Stimulated activated CD4-positive, alpha-beta T cell treated with anti-CD3 and anti-CD28 coated beads, Interleukin-4, amount 100 ng/mL, for 1 hour (primary cell): ENCODE measurements around the gene UBQLN2.
"Not testable (repeated sequence)": the region's sequence is repeated elsewhere in the genome, so short reads cannot be mapped to it uniquely, and the experiment has no call there.

Source experiments
- DNase-seq: peaks from one replicate; pipeline ENCODE4 v3.0.0-alpha.2; 2020

Gene UBQLN2

DNA sequence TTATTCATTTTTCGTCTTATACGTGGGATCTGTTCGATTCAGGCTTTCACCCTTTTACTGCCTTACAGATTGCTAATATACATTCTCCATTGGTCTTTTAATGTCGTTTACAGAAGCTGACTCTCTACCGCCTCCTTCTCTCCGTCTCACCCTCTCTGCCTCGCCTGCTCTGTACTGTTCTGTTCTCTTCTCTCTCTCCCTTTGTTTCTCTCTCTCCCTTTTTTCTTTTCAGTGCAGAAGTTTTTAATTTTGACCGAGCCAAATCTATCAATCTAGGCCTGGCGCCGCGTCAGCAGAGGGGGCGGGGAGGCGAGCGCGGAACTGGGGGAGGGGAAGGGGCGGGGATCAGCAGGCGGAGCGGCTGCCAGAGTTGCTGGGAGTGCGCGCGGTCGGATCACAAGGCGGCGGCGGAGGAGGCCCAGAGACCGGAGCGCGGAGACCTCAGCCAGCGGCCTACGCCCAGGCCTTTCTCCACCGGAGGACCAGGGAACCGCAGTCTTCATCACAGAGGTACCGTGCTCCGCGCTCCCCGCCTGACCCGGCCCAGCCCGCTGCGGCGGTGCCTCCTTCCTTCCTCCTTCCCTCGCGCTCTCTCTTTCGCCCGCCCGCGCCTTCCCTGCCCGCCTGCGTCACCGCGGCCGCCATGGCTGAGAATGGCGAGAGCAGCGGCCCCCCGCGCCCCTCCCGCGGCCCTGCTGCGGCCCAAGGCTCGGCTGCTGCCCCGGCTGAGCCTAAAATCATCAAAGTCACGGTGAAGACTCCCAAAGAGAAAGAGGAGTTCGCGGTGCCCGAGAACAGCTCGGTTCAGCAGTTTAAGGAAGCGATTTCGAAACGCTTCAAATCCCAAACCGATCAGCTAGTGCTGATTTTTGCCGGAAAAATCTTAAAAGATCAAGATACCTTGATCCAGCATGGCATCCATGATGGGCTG, at the start of gene UBQLN2:
Gene UBQLN2 (plus strand): TSS at position 397 of the 931 bp plus-strand sequence. CDS start 247 bp downstream, at position 644.
- peak; percentile 80 for DNase-seq

DNA sequence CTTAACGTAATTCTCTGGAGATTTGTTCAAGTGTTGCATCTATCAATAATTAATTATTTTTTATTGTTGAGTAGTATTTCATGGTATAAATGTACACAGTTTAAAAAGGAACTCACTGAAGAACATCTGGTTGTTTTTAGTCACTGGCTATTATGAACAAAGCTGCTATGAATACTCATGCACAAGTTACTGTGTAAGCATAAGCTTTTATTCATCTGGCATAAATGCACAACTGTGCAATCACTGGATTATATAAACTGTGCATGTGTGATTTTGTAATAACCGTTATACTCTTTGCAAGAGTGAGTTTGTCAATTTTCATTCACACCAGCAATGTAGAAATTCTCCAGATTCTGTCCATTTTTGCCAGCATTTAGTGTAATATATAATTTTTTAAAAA, 43.8 kb upstream of the UBQLN2 start:
- no peak for DNase-seq

DNA sequence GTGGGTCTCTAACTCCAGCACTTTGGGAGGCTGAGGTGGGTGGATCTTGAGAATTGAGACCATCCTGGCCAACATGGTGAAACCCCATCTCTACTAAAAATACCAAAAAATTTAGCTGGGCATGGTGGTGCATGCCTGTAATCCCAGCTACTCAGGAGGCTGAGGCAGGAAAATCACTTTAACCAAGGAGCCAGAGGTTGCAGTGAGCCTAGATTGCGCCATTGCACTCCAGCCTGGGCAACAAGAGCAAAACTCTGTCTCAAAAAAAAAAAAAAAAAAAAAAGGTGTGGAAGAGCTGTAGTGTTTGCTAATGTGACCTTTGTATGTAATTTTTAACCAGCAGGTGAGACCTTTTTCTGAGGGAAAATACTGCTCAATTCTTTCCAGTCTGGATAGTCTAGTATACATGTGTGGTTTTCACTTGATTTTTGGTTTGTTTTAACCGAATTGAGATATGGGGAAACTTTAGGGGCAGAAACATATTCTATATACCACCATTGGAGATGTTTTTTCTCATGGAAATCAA, 33.9 kb upstream of the UBQLN2 start:
- DNase-seq = not testable (repeated sequence)

DNA sequence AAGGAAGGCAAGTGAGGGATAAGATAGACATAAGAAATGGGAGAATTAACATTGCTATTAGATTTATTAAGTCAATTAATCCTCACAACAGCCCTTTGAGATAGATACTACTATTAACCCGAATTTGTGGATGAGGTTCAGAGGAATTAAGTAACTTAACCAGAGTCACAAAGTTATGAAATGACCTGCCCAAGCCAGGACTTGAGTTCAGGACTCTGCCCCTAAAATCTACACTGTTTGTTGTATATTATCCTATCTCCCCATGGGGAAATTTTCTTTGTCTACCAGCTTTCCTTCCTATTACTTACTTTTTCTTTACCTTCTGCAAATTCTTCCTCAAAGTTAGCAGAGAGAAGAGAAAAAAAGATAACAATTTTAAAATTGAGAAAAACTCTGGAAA, 33.4 kb upstream of the UBQLN2 start:
- no peak for DNase-seq

DNA sequence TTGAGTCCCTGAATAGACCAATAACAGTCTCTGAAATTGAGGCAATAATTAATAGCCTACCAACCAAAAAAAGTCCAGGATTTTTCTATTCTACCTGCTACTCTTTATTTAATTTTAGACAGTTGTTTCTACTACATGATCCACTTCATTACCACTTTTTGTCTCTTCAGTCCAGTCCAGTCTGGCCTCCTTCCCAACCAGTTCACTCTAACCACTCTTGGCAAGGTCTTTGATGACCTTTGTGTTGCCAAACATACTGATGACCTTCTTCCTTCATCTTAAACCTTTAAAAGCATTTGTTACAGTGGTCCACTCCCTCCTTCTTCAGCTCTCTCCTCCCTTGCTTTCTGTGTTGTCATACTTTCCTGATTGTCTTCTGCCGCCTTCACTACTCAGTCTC, 12.8 kb upstream of the UBQLN2 start:
- no peak for DNase-seq

DNA sequence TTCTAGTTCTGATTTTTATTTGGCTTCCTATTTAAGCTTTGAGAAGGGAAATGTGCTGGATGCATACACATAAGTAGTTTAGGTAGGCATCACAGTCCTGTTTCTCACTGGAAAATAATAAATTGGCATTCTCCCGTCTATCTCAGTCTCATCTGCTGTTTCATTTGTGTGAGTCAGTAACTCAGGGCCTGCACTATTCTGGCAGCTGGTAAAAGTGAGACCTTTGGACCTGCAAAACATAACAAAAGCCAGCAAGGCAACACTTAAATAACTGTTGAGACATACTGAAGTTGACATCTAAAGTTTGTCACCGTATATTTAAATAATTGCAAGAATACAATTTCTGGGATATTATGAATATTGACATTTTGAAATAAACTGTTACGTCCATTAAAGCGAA, 8.6 kb upstream of the UBQLN2 start:
- no peak for DNase-seq

DNA sequence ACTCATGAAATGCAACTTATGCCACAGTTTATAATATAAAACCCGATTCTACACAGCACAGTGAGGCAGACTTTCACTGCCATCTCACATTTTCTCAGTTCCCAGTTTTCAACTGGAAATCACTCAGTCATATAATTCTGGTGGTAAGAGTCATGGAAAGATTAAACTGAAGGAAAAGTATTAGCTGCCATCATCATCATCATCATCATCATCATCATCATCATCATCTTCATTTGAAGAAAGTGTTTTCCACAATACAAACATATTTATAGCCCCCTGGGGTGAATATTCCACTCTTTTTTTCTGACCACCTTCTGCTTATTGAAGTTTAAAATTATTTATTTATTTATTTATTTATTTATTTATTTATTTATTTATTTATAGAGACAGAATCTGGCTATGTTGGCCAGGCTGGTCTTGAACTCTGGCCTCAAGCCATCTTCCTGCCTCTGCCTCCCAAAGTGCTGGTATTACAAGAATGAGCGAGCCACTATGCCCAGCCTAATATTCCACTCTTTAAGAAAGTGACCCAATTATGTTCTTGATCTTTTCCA, 6.0 kb upstream of the UBQLN2 start:
- no peak for DNase-seq

DNA sequence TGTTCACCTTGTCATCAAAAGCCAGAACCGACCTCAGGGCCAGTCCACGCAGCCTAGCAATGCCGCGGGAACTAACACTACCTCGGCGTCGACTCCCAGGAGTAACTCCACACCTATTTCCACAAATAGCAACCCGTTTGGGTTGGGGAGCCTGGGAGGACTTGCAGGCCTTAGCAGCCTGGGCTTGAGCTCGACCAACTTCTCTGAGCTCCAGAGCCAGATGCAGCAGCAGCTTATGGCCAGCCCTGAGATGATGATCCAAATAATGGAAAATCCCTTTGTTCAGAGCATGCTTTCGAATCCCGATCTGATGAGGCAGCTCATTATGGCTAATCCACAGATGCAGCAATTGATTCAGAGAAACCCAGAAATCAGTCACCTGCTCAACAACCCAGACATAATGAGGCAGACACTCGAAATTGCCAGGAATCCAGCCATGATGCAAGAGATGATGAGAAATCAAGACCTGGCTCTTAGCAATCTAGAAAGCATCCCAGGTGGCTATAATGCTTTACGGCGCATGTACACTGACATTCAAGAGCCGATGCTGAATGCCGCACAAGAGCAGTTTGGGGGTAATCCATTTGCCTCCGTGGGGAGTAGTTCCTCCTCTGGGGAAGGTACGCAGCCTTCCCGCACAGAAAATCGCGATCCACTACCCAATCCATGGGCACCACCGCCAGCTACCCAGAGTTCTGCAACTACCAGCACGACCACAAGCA, 898 bp downstream of the UBQLN2 start:
- DNase-seq = peak; percentile 15

DNA sequence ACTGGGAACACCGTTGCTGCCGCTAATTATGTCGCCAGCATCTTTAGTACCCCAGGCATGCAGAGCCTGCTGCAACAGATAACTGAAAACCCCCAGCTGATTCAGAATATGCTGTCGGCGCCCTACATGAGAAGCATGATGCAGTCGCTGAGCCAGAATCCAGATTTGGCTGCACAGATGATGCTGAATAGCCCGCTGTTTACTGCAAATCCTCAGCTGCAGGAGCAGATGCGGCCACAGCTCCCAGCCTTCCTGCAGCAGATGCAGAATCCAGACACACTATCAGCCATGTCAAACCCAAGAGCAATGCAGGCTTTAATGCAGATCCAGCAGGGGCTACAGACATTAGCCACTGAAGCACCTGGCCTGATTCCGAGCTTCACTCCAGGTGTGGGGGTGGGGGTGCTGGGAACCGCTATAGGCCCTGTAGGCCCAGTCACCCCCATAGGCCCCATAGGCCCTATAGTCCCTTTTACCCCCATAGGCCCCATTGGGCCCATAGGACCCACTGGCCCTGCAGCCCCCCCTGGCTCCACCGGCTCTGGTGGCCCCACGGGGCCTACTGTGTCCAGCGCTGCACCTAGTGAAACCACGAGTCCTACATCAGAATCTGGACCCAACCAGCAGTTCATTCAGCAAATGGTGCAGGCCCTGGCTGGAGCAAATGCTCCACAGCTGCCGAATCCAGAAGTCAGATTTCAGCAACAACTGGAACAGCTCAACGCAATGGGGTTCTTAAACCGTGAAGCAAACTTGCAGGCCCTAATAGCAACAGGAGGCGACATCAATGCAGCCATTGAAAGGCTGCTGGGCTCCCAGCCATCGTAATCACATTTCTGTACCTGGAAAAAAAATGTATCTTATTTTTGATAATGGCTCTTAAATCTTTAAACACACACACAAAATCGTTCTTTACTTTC, 1.8 kb downstream of the UBQLN2 start:
- peak; percentile 5 for DNase-seq

DNA sequence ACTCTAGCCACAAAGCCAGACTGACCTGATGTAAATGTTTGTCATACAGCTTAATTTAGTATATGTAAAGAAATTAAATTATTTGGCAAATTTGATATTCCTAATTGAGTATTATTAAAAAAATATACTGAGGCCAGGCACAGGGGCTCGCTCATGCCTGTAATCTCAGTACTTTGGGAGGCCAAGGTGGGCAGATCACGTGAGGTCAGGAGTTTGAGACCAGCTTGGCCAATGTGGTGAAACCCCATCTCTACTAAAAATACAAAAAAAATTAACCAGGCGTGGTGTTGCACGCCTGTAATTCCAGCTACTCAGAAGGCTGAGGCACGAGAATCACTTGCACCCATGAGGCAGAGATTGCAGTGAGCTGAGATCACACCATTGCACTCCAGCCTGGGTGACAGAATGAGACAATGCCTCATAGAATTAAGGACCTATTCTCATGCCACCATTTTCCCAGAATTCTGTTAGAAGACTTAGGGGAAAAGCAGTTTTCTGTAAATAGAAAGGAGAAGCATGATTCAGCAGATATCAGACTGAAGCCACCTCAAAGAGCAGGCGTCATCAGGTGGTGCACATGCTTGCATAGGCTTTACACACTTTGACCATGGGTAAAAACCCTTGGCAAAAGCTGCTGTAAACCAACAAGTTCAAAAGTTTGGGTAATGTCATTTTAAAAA, 6.1 kb downstream of the UBQLN2 start:
- no peak for DNase-seq

DNA sequence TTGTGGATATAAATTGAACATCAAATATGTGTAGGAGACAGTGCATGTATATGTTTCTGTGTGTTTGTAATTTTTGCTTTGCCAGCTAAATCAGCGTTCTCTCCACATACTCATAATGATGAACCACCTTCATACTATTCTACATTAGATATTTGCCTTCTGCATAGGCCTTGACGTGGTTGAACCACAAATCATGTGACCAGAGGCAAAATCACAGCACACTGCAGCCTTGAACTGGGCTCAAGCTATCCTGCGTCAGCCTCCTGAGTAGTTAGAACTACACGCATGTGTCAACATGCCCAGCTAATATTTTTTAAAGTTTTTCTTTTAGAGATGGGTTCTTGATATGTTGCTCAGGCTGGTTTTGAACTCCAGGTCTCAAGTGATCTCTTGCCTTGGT, 9.5 kb downstream of the UBQLN2 start:
- no peak for DNase-seq

DNA sequence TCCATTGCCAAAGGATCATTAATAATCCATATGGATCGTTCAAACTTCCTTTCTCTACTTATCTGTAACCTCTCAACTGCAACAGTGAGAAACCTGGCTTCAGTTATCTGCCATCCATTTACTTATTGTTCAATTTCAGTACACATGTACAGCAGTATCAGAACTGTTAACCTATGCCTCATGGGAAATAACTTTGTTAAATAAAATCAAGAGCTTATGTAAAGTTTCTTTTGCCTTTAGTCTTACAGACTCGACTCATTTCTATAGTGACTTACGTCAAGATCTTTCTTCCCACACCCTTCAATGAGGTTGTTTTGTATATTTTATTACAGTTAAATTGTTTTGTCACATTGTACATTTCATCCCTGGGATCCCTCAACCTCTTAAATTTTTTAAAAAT, 11.4 kb downstream of the UBQLN2 start:
- DNase-seq = no peak

DNA sequence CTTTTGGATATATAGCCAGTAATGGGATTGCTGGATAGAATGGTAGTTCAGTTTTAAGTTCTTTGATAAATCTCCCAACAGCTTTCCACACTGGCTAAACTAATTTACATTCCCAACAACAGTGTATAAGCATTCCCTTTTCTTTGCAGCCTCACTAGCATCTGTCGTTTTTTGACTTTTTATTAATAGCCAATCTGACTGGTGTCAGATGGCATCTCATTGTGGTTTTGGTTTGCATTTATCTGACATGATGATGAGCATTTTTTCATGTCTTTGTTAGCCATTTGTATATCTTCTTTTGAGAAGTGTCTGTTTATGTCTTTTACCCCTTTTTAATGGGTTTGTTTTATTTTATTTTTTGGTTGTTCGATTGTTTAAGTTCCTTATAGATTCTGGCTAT, 13.3 kb downstream of the UBQLN2 start:
- no peak for DNase-seq

DNA sequence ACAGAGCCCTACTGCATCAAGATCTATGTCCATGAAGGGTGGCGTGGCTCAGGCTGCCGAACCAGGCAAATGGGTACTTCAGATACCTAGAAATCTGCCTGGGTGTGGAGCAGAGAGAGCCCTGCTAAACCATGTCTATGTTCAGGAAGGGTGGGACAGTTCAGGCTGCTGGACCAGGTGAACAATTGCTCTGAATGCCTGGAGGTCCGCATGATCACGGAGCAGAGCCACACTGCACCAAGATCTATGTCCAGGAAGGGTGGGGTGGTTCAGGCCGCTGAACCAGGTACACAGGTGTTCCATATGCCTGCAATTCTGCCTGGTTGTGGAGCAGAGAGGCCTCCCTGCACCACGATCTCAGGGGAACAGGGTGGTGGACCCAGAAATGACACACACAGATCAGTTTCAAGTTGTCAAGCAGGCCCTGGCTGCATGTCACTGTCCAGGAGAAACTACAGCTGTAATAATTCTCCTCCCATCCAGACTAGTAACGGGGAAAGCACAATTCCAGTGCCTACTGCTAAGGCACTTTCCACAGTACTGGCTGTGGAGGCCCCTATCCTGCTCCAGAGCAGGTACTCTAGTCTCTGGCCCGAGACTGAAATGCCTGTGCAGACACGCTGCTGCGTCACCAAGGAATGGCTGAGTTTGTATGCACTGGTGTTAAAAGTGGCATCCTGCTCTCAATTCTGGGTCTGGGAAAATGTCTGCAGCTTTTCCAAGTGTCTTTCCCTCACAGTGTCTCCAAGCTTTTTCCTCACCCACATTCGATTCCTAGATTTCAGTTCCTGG, 25.2 kb downstream of the UBQLN2 start:
- DNase-seq = no peak

DNA sequence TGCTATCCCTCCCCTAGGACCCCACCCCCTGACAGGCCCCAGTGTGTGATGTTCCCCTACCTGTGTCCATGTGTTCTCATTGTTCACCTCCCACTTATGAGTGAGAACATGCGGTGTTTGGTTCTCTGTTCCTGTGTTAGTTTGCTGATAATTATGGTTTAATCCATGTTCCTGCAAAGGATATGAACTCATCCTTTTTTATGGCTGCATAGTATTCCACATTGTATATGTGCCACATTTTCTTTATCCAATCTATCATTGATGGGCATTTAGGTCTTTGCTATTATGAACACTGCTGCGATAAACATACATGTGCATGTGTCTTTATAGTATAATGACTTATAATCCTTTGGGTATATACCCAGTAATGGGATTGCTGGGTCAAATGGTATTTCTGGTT, 28.4 kb downstream of the UBQLN2 start:
- DNase-seq = not testable (repeated sequence)

DNA sequence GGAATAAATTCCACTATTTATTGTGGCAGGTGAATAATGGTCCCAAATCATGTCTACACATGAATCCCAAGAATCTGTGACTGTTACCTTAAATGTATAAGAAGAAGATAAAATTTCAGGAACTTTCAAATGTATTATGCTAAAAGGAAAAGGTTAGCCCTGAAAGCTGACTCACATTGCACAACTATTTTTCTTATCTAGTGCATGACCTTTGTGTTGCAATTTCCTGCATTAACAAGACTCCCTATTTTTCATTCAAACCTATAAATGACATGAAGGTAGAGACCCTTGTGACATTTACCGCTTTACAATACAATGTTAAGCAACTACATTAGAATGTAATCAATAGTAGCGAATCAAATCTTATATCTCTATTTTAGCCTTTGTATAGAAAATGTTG, 36.7 kb downstream of the UBQLN2 start:
- DNase-seq = no peak

DNA sequence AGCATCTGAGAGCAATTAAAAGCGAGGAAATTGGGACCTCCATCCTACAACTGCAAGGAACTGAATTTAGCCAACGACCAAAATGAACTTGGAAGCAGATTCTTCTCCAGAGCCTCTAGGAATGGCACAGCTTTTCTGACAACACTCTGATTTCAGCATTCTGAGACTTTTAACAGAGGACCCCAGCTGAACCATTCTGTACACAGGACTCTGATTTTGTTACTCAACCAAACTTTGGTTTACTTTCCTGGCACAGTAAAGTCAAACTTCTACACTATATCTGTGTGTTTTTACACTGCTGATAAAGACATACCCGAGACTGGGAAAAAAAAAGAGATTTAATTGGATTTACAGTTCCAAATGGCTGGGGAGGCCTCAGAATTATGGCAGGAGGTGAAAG, 37.6 kb downstream of the UBQLN2 start:
- no peak for DNase-seq

DNA sequence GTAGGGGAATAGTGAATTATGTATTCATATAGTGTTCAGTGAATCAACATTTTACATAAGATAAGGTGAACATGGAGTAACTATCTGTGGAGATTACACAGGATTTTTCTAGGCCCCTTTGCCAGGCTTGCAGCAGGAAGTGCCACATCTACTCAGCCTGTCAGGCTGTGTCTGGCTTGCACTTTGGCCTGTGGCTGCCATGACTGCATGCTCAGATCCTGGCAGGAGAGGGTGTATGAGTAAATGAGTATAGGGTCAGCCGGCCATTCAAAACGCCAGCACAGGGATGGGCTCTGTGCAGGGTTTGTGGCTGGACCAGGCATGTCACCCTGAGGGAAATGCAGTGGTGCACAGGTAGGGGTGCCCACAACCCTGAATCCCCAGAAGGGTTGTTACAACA, 51.9 kb downstream of the UBQLN2 start:
- DNase-seq = no peak
